Neuronal stem cell (in vitro differentiated cells): ENCODE results near the gene TMEM204.

Experiments
- DNase-seq: peaks from one replicate; pipeline ENCODE4 v3.0.0-alpha.2; 2013; ENCODE audit warnings: low spot score
- H2AFZ ChIP-seq: one replicate; pipeline ENCODE4 v1.6.1; 2013; ENCODE audit warnings: mild to moderate bottlenecking, low read length, inconsistent platforms
- H2AK5ac ChIP-seq: 2 replicates; pipeline ENCODE4 v1.6.1; 2013; ENCODE audit warnings: low read depth, mild to moderate bottlenecking, inconsistent platforms, low read length, moderate library complexity, mixed read lengths
- H2BK120ac ChIP-seq: 2 replicates; pipeline ENCODE4 v1.6.1; 2013; ENCODE audit warnings: low read depth, mild to moderate bottlenecking, inconsistent platforms, low read length, moderate library complexity, mixed read lengths
- H2BK12ac ChIP-seq: one replicate; pipeline ENCODE4 v1.6.1; 2013; ENCODE audit warnings: low read length, inconsistent platforms
- H2BK15ac ChIP-seq: 2 replicates; pipeline ENCODE4 v1.6.1; 2013; ENCODE audit warnings: mild to moderate bottlenecking, low read length, inconsistent platforms, mixed read lengths
- H2BK5ac ChIP-seq: one replicate; pipeline ENCODE4 v1.6.1; 2013; ENCODE audit warnings: inconsistent platforms, mild to moderate bottlenecking, low read length, moderate library complexity
- H3K14ac ChIP-seq: one replicate; pipeline ENCODE4 v1.6.1; 2013; ENCODE audit warnings: low read length, inconsistent platforms
- H3K18ac ChIP-seq: 2 replicates; pipeline ENCODE4 v1.6.1; 2013; ENCODE audit warnings: low read length, inconsistent platforms
- H3K23ac ChIP-seq: 2 replicates; pipeline ENCODE4 v1.6.1; 2013; ENCODE audit warnings: low read depth, mild to moderate bottlenecking, mixed read lengths, low read length, inconsistent platforms; ENCODE audit not compliant: poor library complexity
- H3K27ac ChIP-seq: replicated peaks from 3 replicates; pipeline ENCODE4 v1.5.1; 2013; ENCODE audit warnings: low read length, inconsistent platforms
- H3K27me3 ChIP-seq, 3 experiments: 2 replicates each; pipeline ENCODE4 v1.6.1; 2013; ENCODE audit warnings: low read length in 3 of 3, mild to moderate bottlenecking in 2 of 3, inconsistent platforms in 1 of 3, low read depth in 1 of 3, mixed read lengths in 1 of 3, moderate library complexity in 1 of 3; ENCODE audit not compliant: control insufficient read depth in 3 of 3, insufficient read depth in 3 of 3
- H3K36me3 ChIP-seq, 2 donors: replicated peaks in 1 of 2; 2 replicates each; pipeline ENCODE4 v1.6.1; 2013; ENCODE audit warnings: low read length in 2 of 2; ENCODE audit not compliant: control insufficient read depth in 2 of 2, insufficient read depth in 2 of 2
- H3K4ac ChIP-seq: 2 replicates; pipeline ENCODE4 v1.6.1; 2013; ENCODE audit warnings: inconsistent platforms, mild to moderate bottlenecking, low read length, moderate library complexity
- H3K4me1 ChIP-seq, 2 donors: 1 replicate in 1 of 2; 2 replicates in 1 of 2; pipeline ENCODE4 v1.6.1; 2013; ENCODE audit warnings: low read length in 2 of 2, low read depth in 1 of 2; ENCODE audit not compliant: control insufficient read depth in 2 of 2, insufficient read depth in 1 of 2
- H3K4me2 ChIP-seq: one replicate; pipeline ENCODE4 v1.6.1; 2013; ENCODE audit warnings: mild to moderate bottlenecking, low read length, inconsistent platforms; ENCODE audit not compliant: insufficient read depth, poor library complexity, severe bottlenecking
- H3K4me3 ChIP-seq, 2 donors: 2 replicates each; pipeline ENCODE4 v1.5.1; 2013; ENCODE audit warnings: low read length in 2 of 2, mild to moderate bottlenecking in 2 of 2, inconsistent platforms in 1 of 2, moderate library complexity in 1 of 2
- H3K79me1 ChIP-seq: one replicate; pipeline ENCODE4 v1.6.1; 2013; ENCODE audit warnings: low read depth, mild to moderate bottlenecking, inconsistent platforms, low read length, moderate library complexity
- H3K9ac ChIP-seq: one replicate; pipeline ENCODE4 v1.6.1; 2013; ENCODE audit warnings: mild to moderate bottlenecking, low read depth, low read length, inconsistent platforms; ENCODE audit not compliant: poor library complexity
- H3K9me3 ChIP-seq, 2 donors: replicated peaks in 1 of 2; 2 replicates each; pipeline versions ENCODE3 to v1.6.1; 2013; ENCODE audit warnings: low read length in 2 of 2, mild to moderate bottlenecking in 2 of 2, inconsistent platforms in 1 of 2, low read depth in 1 of 2, mixed read lengths in 1 of 2, moderate library complexity in 1 of 2; ENCODE audit not compliant: control insufficient read depth in 2 of 2, insufficient read depth in 1 of 2
- H4K8ac ChIP-seq: one replicate; pipeline ENCODE4 v1.6.1; 2013; ENCODE audit warnings: low read depth, mild to moderate bottlenecking, inconsistent platforms, low read length, moderate library complexity
- H4K91ac ChIP-seq: one replicate; pipeline ENCODE4 v1.6.1; 2013; ENCODE audit warnings: low read length, low read depth, mild to moderate bottlenecking, inconsistent platforms; ENCODE audit not compliant: poor library complexity
- WGBS, 2 donors: extraction: QIAGEN DNeasy Blood & Tissue Kit; methylation state at CpG; one replicate each; pipeline ENCODE4 v1.1.7; 2013; ENCODE audit warnings: missing lambda C conversion rate in 2 of 2, mixed read lengths in 1 of 2; ENCODE audit not compliant: insufficient read length in 2 of 2, insufficient replicate concordance in 1 of 2; ENCODE audit errors: extremely low coverage in 2 of 2; 5-methylcytosine and 5-hydroxymethylcytosine counted together

TMEM204 gene

DNA sequence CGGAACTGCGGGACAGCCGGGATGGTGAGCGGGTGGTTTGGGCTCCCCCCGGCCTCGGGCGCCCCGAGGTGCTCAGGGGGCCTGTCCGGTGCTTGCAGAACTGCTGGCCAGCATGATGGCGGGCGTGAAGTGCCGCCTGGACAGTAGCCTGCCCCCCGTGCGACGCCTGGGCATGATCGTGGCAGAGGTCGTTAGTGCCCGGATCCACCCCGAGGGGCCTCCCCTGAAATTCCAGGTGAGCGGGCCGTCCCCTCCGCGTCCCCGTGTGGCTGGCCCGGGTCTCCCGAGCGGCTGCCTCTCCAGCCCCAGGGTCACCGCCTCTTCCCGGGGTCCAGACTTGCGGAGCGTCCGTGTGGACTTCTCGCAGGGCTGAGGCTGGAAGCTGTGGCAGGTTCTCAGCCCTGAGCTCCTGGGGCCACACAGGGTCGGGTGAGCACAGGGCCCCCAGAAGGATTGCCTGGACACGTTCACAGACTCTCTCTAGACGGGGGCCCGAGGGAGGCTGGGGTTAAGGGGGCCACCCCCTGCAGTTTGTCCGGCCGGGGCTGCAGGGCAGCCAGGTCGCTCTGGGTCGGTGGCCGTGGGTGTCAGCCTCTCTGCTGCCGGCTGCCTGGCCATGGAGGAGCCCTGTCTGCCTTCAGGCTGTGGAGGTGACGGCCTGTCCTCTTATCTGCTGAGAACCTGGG, 32.9 kb upstream of the TMEM204 start:
- H3K4me1 ChIP-seq = no peaks in the 10 kb centered on the region
- peaks cover 0 to 3% of the 10 kb centered on the region in 2 donors for H3K9me3 ChIP-seq
- no peak overlapping the region for H2BK12ac ChIP-seq
- H3K14ac ChIP-seq = no peak overlapping the region
- peak overlapping the region; percentile 21 for H3K9ac ChIP-seq
- H2BK15ac ChIP-seq = no peak overlapping the region
- peaks cover 42 to 91% of the 10 kb centered on the region in 2 donors for H3K36me3 ChIP-seq
- DNase-seq = no peak
- no peak overlapping the region for H3K4ac ChIP-seq
- H3K4me2 ChIP-seq = no peak overlapping the region
- H4K91ac ChIP-seq = peak overlapping the region; percentile 12
- H3K23ac ChIP-seq = no peak overlapping the region
- no peak overlapping the region for H3K18ac ChIP-seq
- H2AFZ ChIP-seq = no peak overlapping the region
- H3K27me3 ChIP-seq = no peaks in the 10 kb centered on the region
- H4K8ac ChIP-seq = peak overlapping the region; percentile 17
- H2BK120ac ChIP-seq = no peak overlapping the region
- peak overlapping the region in 1 of 2 donors; percentile 41 for H3K4me3 ChIP-seq
- H2AK5ac ChIP-seq = no peak overlapping the region
- H2BK5ac ChIP-seq = no peak overlapping the region
- WGBS, 2 donors = no CpG with 5 or more reads among the region's 44 CpGs
- no peak overlapping the region for H3K27ac ChIP-seq
- H3K79me1 ChIP-seq = peaks cover 8% of the 10 kb centered on the region

DNA sequence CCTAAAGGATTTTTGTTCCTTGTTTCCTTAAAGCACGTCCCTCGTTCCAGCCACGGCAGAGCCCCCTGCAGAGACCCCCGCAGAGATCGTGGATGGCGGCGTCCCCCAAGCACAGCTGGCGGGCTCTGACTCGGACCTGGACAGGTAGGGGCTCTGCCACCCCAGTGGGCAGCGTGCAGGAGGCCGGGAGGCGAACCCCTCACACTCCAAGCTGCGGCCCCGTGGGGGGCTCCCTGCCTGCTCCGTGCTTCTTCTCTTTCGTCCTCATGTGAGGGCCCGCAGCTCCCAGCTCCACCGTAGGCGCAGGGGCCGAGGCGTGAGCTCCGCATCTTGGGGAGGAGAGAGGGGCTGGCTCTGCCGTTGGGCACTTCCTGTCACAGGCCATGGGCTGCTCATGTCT, 31.8 kb upstream of the TMEM204 start:
- H3K27ac ChIP-seq = no peak overlapping the region
- H3K9me3 ChIP-seq = peaks cover 0 to 3% of the 10 kb centered on the region in 2 donors
- H3K18ac ChIP-seq = no peak overlapping the region
- no peak overlapping the region for H2BK15ac ChIP-seq
- H3K4me2 ChIP-seq = no peak overlapping the region
- no peak overlapping the region for H3K4ac ChIP-seq
- H2AK5ac ChIP-seq = no peak overlapping the region
- no peak for DNase-seq
- no peak overlapping the region for H3K23ac ChIP-seq
- no peak overlapping the region for H2AFZ ChIP-seq
- H3K4me1 ChIP-seq = no peaks in the 10 kb centered on the region
- H3K79me1 ChIP-seq = peaks cover 6% of the 10 kb centered on the region
- no peak overlapping the region for H2BK5ac ChIP-seq
- no peak overlapping the region for H2BK120ac ChIP-seq
- no CpG with 5 or more reads among the region's 23 CpGs for WGBS, 2 donors
- H3K9ac ChIP-seq = no peak overlapping the region
- no peaks in the 10 kb centered on the region for H3K27me3 ChIP-seq
- H4K91ac ChIP-seq = no peak overlapping the region
- H3K14ac ChIP-seq = no peak overlapping the region
- H3K36me3 ChIP-seq = peaks cover 39 to 91% of the 10 kb centered on the region in 2 donors
- H3K4me3 ChIP-seq = peak overlapping the region in 1 of 2 donors; percentile 60
- H2BK12ac ChIP-seq = no peak overlapping the region
- no peak overlapping the region for H4K8ac ChIP-seq

DNA sequence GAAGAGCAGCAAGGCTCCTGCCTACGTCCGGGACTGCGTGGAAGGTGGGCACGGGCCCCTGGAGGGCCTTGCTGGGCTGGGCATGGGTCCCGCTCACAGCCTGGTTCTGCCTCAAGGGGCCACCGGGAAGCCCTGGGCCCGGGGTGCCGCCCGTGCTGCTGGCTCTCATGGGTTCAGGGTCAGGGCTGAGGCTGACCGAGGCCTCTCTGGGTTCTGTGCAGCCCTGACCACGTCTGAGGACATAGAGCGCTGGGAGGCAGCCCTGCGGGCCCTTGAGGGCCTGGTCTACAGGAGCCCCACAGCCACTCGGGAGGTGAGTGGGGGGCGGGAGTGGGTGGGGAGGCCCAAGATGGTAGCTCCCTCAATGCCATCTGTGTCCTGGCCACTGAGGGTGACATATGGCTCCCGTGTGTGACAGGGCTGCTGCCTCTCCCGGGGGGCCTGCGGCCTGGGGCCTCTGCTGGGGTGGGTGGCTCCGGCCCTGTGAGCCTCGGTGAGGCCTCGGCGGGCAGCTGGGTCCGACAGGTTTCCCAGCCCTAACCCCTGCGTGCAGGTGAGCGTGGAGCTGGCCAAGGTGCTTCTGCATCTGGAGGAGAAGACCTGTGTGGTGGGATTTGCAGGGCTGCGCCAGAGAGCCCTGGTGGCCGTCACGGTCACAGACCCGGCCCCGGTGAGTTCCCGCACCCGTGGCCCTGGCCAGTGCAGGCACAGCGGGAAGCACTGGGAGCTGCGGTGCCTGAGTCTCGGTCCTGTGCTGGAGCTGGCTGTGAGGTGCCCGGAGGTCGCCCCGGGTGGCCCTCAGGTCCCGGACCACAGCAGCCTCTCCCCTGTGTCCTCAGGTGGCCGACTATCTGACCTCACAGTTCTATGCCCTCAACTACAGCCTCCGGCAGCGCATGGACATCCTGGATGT, 31.1 kb upstream of the TMEM204 start:
- Histone ChIP-seq H3K18ac (no peak overlapping the region), H3K4me2 (no peak overlapping the region), H2BK5ac (no peak overlapping the region), H3K23ac (no peak overlapping the region), H2BK120ac (no peak overlapping the region), H3K4me1 (no peaks in the 10 kb centered on the region), H3K36me3 (peaks cover 38 to 90% of the 10 kb centered on the region in 2 donors), H3K14ac (no peak overlapping the region), H3K27me3 (no peaks in the 10 kb centered on the region), H2AK5ac (no peak overlapping the region), H3K79me1 (peaks cover 7% of the 10 kb centered on the region), H4K8ac (no peak overlapping the region), H4K91ac (no peak overlapping the region), H2BK15ac (no peak overlapping the region), H2BK12ac (no peak overlapping the region), H3K4ac (no peak overlapping the region), H3K4me3 (peak overlapping the region in 1 of 2 donors; percentile 60), H3K9ac (no peak overlapping the region), H3K9me3 (peaks cover 0 to 3% of the 10 kb centered on the region in 2 donors), H2AFZ (no peak overlapping the region), H3K27ac (no peak overlapping the region)
- no peak for DNase-seq
- no CpG with 5 or more reads among the region's 42 CpGs for WGBS, 2 donors
